Caki2 (cell line): ENCODE measurements around the gene CHST8. TPM values are rescaled to one million over a fixed set of nuclear protein-coding genes. Genes with fewer than 3 reads are reported as not detected.
"Not testable (repeated sequence)": the region's sequence is repeated elsewhere in the genome, so short reads cannot be mapped to it uniquely, and the experiment has no call there.

Experiments used
- DNase-seq: peaks from one replicate; pipeline ENCODE4 v3.0.0-alpha.2; 2015; ENCODE audit warnings: low read depth
- in situ Hi-C: cut with HindIII; loops from 2 replicates; pipeline ENCODE4 v1.10.0; 2016; ENCODE audit warnings: low sequenced_read_pairs, low pct_unique_long_range_greater_than_20kb, mixed read lengths
- total RNA-seq: library from RNA; depleted of rRNA; stranded (reverse); fragments of >200 nt; shearing (Covaris generic); gene quantifications from 2 replicates; pipeline ENCODE4 v1.2.3, GENCODE V29; 2014; ENCODE audit warnings: low replicate concordance

Gene CHST8
- total RNA-seq, 1 experiment from 2014 or later: not detected

- DNase-seq: peak; percentile 34
- in situ Hi-C loops: no loop called here
Measured at GRCh38 chr19:33804021-33804799, 182.5 kb downstream of the CHST8 start.

- DNase-seq: no peak
- in situ Hi-C loops: no loop called here
Measured at GRCh38 chr19:33805313-33805712, 183.6 kb downstream of the CHST8 start.

DNA sequence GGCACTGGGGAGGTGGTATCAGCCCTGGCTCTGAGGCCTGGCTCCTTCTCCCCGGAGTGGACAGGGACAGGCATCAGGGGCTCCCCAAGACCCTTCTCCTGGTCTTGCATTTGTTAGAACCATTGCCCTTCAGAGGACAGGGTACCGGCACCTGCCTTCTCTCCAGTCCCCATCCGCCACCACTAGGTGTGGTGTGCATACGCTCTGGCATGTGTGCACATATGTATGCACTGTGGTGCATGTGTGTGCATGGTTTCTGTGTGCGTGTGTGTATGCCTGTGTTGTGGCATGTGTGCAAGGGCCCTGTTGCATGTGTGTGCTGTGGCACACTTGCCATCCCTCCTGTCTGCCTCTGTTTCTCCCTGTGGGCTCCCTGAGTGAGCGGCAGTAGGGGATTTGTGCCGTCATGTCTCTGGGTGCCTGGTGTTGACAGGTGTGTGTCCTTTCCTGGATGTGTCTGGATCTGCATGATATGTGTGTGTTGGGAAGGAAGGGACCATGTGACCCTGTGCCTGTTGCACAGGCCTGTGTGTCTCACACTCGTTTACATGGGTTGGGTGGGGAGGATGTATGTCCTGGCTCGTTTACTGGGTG, 184.2 kb downstream of the CHST8 start:
- no peak for DNase-seq
- in situ Hi-C loops: no loop called here

GRCh38 chr19:33806434-33806881, 184.7 kb downstream of the CHST8 start:
- in situ Hi-C loops: no loop called here
- DNase-seq: no peak

- in situ Hi-C loops: no loop called here
- DNase-seq: no peak
Measured at GRCh38 chr19:33808399-33808798, 186.6 kb downstream of the CHST8 start.

GRCh38 chr19:33809960-33810359, 188.2 kb downstream of the CHST8 start:
- in situ Hi-C loops: no loop called here
- no peak for DNase-seq

DNA sequence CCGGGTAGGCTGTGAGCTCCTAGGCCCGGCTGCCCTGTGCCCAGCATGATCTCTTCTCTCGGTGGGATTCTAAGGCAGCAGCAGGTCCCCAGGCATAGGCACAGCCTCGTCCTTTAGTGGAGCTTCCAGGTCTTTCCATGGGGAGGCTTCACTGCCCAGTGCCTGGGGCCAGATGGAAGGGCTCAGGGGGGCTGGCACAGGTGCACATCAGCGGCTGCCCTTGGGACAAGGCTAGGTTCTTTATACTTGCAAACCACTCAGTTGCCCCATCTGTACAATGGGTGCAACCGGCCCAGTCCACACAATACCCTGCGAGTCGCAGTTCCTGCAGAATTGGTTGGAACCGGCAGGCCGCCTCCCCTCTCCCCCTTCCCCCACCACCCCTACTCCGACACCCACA, 189.1 kb downstream of the CHST8 start:
- DNase-seq: no peak
- in situ Hi-C loops: no loop called here

DNA sequence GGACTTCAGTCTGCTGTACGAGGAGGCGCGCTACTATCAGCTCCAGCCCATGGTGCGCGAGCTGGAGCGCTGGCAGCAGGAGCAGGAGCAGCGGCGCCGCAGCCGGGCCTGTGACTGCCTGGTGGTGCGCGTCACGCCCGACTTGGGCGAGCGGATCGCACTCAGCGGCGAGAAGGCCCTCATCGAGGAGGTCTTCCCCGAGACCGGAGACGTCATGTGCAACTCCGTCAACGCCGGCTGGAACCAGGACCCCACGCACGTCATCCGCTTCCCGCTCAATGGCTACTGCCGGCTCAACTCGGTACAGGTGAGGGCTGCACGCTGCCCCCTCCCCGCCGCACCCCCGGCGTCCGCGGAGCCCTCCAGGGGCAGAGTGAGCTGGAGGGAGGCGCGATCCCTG, 189.5 kb downstream of the CHST8 start:
- in situ Hi-C loops: no loop called here

GRCh38 chr19:33811736-33812387, 190.1 kb downstream of the CHST8 start:
- DNase-seq: no peak
- in situ Hi-C loops: no loop called here

More for the DNA sequence above, 189.5 kb downstream of the CHST8 start:
- DNase-seq: no peak

- no peak for DNase-seq
- in situ Hi-C loops: no loop called here
Measured at GRCh38 chr19:33812388-33813330, 190.9 kb downstream of the CHST8 start.

- in situ Hi-C loops: no loop called here
- no peak for DNase-seq
Measured at GRCh38 chr19:33813391-33814101, 191.8 kb downstream of the CHST8 start.

DNA sequence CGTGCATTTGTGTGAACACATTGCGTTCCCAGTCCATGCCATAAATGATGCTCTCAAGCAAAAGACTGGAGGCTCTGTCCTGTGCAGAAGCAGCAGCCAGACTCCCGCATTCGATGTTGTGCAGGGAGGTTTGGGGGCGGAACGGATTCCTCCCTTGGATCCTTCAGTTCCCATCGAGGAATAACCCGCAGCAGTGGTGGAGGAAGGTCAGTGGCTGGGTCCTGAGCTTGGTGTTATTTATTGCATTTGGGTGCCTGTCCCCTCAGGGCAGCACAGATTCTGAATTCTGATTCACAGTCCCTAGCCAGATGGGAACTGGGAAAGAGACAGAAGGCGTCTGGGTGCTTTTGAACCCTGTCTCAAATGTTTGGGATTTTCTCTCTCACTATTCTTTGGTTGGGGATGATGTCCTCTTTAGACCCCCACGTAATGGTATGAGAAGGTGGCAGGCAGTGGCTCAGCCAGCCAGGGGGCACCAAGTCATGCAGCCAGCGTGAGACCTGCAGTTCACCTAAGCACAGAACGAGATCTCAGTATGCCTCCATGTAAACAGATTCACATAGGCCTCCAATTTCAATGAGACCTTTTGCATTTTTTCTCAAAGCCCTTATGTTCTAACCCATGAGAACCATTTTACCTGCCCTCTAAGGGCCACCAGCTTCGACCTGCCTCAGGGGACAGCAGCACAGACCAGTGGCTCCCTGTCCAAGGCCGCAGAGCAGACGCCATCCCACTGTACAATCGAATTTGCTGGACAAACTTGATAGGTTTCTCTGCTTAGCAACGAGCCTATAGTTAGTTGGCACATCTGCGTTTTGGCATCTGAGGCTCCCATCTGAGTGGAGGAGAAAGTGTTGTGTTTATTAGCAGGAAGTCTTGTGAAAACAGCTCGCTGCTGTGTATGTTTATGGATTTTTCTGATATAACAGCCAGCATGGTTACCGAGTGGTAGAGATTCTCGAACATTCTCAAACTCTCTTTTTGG, 192.7 kb downstream of the CHST8 start:
- in situ Hi-C loops: no loop called here
- DNase-seq: no peak

GRCh38 chr19:33815380-33816340, 193.9 kb downstream of the CHST8 start:
- no peak for DNase-seq
- in situ Hi-C loops: no loop called here

DNA sequence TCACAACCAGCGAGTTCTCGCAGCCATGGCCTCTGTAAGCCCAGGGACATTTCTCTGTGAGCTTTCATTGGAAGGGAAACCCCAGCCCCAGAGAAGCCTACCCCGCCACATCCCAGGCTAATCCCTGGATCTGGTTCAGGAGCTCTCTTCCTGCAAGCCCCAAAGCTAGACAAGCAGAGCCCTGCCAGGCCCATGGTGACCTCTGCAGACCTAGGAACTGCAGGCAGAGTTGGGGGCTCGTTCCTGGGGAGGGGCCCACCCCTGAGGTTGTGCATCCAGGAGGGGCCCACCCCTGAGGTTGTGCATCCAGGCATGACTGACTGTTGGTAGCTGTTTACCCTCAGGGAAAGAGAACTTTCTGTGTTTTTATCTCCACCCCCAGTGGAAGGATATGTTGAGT, 196.7 kb downstream of the CHST8 start:
- in situ Hi-C loops: no loop called here
- no peak for DNase-seq

GRCh38 chr19:33819078-33819477, 197.3 kb downstream of the CHST8 start:
- in situ Hi-C loops, DNase-seq: not testable (repeated sequence)

- no peak for DNase-seq
- in situ Hi-C loops: no loop called here
Measured at GRCh38 chr19:33819506-33819879, 197.7 kb downstream of the CHST8 start.
